Esophagus muscularis mucosa (tissue), 3 donors: ENCODE data around the gene TEC.

Experiments
- CTCF ChIP-seq, 3 experiments: fragments of 200-600 bp in 2 of 3; fragments of 450-650 bp in 1 of 3; sonication (generic) in 2 of 3; IDR thresholded peaks; one replicate each; pipeline ENCODE4 v1.5.1; 2017 to 2019; ENCODE audit warnings: antibody characterized with exemption in 3 of 3, mild to moderate bottlenecking in 2 of 3, moderate library complexity in 1 of 3
- POLR2A ChIP-seq: fragments of 450-650 bp; IDR thresholded peaks from one replicate; pipeline ENCODE4 v1.6.1; 2017; ENCODE audit warnings: antibody characterized with exemption, moderate library complexity, mild to moderate bottlenecking, low read depth

- no peak for TF ChIP-seq CTCF (IDR thresholded peaks at IDR 0.05)
- no peak for TF ChIP-seq POLR2A
These were observed 107.5 kb downstream of the TEC start for GRCh38 chr4:48162162-48162561.
